SK-N-SH (cell line): ENCODE data around the gene SON. TPM values are rescaled to one million over a fixed set of nuclear protein-coding genes. Genes with fewer than 3 reads are reported as not detected.

Source experiments
- CTCF ChIA-PET: fragments of 300-600, 350-600 bp; formaldehyde crosslinking; extraction: SDS; loops from one replicate; lab custom pipeline; 2021; lab: Yijun Ruan, JAX
- POLR2A ChIA-PET: fragments of 350-600 bp; sonication (Branson Sonifier 250); formaldehyde crosslinking; extraction: SDS; loops from one replicate; lab custom pipeline; 2020; ENCODE audit warnings: antibody characterized with exemption, inconsistent platforms; lab: Yijun Ruan, JAX
- DNase-seq: peaks from one replicate; pipeline ENCODE4 v3.0.0; 2012
- H2AFZ ChIP-seq: fragments of 200-600 bp; sonication (generic); 2 replicates; pipeline ENCODE4 v1.8.1; 2016; ENCODE audit warnings: antibody characterized with exemption, mild to moderate bottlenecking, low read depth
- H3F3A ChIP-seq: fragments of 200-600 bp; sonication (generic); replicated peaks from 2 replicates; pipeline ENCODE3; 2016; ENCODE audit warnings: antibody characterized with exemption, mild to moderate bottlenecking; ENCODE audit not compliant: insufficient read depth
- H3K27ac ChIP-seq, 2 experiments: fragments of 200-500 bp in 1 of 2; fragments of 200-600 bp in 1 of 2; sonication (Bioruptor generic) in 1 of 2; sonication (generic), shearing (Covaris generic) in 1 of 2; 2 replicates each; pipeline versions ENCODE4 v1.5.1 to v1.6.1; 2014 to 2016; ENCODE audit warnings: low read depth in 2 of 2, inconsistent platforms in 1 of 2, low read length in 1 of 2, mild to moderate bottlenecking in 1 of 2, mixed read lengths in 1 of 2
- H3K27me3 ChIP-seq: fragments of 200-600 bp; sonication (generic), shearing (Covaris generic); 2 replicates; pipeline ENCODE4 v1.6.1; 2016; ENCODE audit warnings: mixed run types; ENCODE audit not compliant: insufficient read depth
- H3K36me3 ChIP-seq, 2 experiments: fragments of 200-500 bp in 1 of 2; fragments of 200-600 bp in 1 of 2; sonication (Bioruptor generic) in 1 of 2; sonication (generic) in 1 of 2; replicated peaks in 1 of 2; 2 replicates each; pipeline versions ENCODE3 to v1.5.1; 2014 to 2016; ENCODE audit warnings: low read length in 1 of 2, mild to moderate bottlenecking in 1 of 2; ENCODE audit not compliant: insufficient read depth in 2 of 2, control insufficient read depth in 1 of 2
- H3K4me1 ChIP-seq, 2 experiments: fragments of 200-500 bp in 1 of 2; fragments of 200-600 bp in 1 of 2; sonication (Bioruptor generic) in 1 of 2; sonication (generic), shearing (Covaris generic) in 1 of 2; 2 replicates each; pipeline versions ENCODE4 v1.5.1 to v1.6.1; 2014 to 2016; ENCODE audit warnings: low read depth in 1 of 2, low read length in 1 of 2, mixed run types in 1 of 2; ENCODE audit not compliant: insufficient read depth in 2 of 2, control insufficient read depth in 1 of 2
- H3K4me2 ChIP-seq: fragments of 200-600 bp; sonication (generic), shearing (Covaris generic); 2 replicates; pipeline ENCODE4 v1.6.1; 2017; ENCODE audit warnings: mixed run types
- H3K4me3 ChIP-seq, 2 experiments: fragments of 200-500 bp in 1 of 2; fragments of 200-600 bp in 1 of 2; sonication (Bioruptor generic) in 1 of 2; sonication (generic), shearing (Covaris generic) in 1 of 2; 2 replicates each; pipeline versions ENCODE4 v1.5.1 to v1.8.1; 2014 to 2016; ENCODE audit warnings: low read depth in 2 of 2, inconsistent platforms in 1 of 2, low read length in 1 of 2, mild to moderate bottlenecking in 1 of 2, mixed read lengths in 1 of 2, moderate library complexity in 1 of 2
- H3K79me2 ChIP-seq: fragments of 200-600 bp; sonication (generic); 2 replicates; pipeline ENCODE4 v1.8.1; 2017; ENCODE audit warnings: mild to moderate bottlenecking; ENCODE audit not compliant: insufficient read depth
- H3K9ac ChIP-seq: fragments of 200-600 bp; sonication (generic); 2 replicates; pipeline ENCODE4 v1.6.1; 2017; ENCODE audit warnings: mixed run types
- H3K9me2 ChIP-seq: fragments of 200-600 bp; sonication (generic); 2 replicates; pipeline ENCODE4 v1.6.1; 2017; ENCODE audit warnings: mixed run types
- H3K9me3 ChIP-seq: fragments of 200-600 bp; sonication (generic); 2 replicates; pipeline ENCODE4 v1.6.1; 2017; ENCODE audit warnings: mixed run types, mild to moderate bottlenecking, moderate library complexity
- H4K20me1 ChIP-seq: fragments of 200-600 bp; sonication (generic); 2 replicates; pipeline ENCODE4 v1.6.1; 2017; ENCODE audit warnings: mild to moderate bottlenecking, mixed run types; ENCODE audit not compliant: insufficient read depth
- ELF1 ChIP-seq: IDR thresholded peaks from 2 replicates; pipeline ENCODE4 v1.4.0; 2012
- FOXJ3 ChIP-seq: sonication (generic); formaldehyde crosslinking; IDR thresholded peaks from 2 replicates; pipeline ENCODE4 v1.5.1; 2020; ENCODE audit warnings: mild to moderate bottlenecking, missing genetic modification reagents
- GATA2 ChIP-seq: sonication (generic); formaldehyde crosslinking; IDR thresholded peaks from 2 replicates; pipeline ENCODE4 v1.5.0; 2020; ENCODE audit warnings: mild to moderate bottlenecking, missing genetic modification reagents
- MXI1 ChIP-seq: IDR thresholded peaks from 2 replicates; pipeline ENCODE4 v1.6.1; 2012; ENCODE audit warnings: mild to moderate bottlenecking, low read depth, low read length, improper control_type of control experiment
- NRF1 ChIP-seq: IDR thresholded peaks from 2 replicates; pipeline ENCODE4 v1.6.1; 2012; ENCODE audit warnings: low read depth, mild to moderate bottlenecking, low read length
- RFX5 ChIP-seq: IDR thresholded peaks from 2 replicates; pipeline ENCODE4 v1.6.1; 2012; ENCODE audit warnings: mild to moderate bottlenecking, improper control_type of control experiment, low read length
- RXRA ChIP-seq: IDR thresholded peaks from 2 replicates; pipeline ENCODE4 v1.4.0; 2012; ENCODE audit warnings: low read depth, mild to moderate bottlenecking, borderline replicate concordance
- SMC3 ChIP-seq: IDR thresholded peaks from 2 replicates; pipeline ENCODE4 v1.6.1; 2012; ENCODE audit warnings: low read depth, low read length, improper control_type of control experiment
- TAF1 ChIP-seq: IDR thresholded peaks from 2 replicates; pipeline ENCODE4 v1.6.1; 2012; ENCODE audit warnings: low read depth, mild to moderate bottlenecking, low read length, moderate library complexity, borderline replicate concordance
- TCF12 ChIP-seq: IDR thresholded peaks from 2 replicates; pipeline ENCODE4 v1.4.0; 2012
- USF1 ChIP-seq: IDR thresholded peaks from 2 replicates; pipeline ENCODE4 v1.4.0; 2012; ENCODE audit warnings: low read depth, borderline replicate concordance
- WGBS: methylation state at CpG from one replicate; pipeline ENCODE4 v1.1.6; 2017; ENCODE audit warnings: low lambda C conversion rate; 5-methylcytosine and 5-hydroxymethylcytosine counted together
- polyA plus RNA-seq, 3 experiments: library from polyadenylated mRNA; depleted of rRNA; stranded (reverse); fragments of >200 nt; gene quantifications; 2 replicates each; pipeline ENCODE4 v1.2.3, GENCODE V29; 2012
- TF ChIP-seq, protein P1 (sequence below): fragments of 150-350 bp; IDR thresholded peaks from 2 replicates; pipeline ENCODE4 v1.6.1; 2016; ENCODE audit warnings: mild to moderate bottlenecking, low read depth, low read length
- TF ChIP-seq, protein P2 (sequence below): IDR thresholded peaks from 2 replicates; pipeline ENCODE4 v1.4.0; 2012; ENCODE audit warnings: low read depth, borderline replicate concordance
- TF ChIP-seq, protein P3 (sequence below): IDR thresholded peaks from 2 replicates; pipeline ENCODE4 v1.6.1; 2012; ENCODE audit warnings: mild to moderate bottlenecking, low read depth, low read length, moderate library complexity

SON gene
- polyA plus RNA-seq, 1 of the 3 experiments (the other 2 are of a cell fraction): 45.9 TPM

GRCh38 chr21:33512481-33512880, 30.4 kb upstream of the SON start:
- Histone ChIP-seq H3K27me3 (no peaks in the 10 kb centered on the region), H3K9me3 (no peaks in the 10 kb centered on the region), H3K4me2 (no peak overlapping the region), H3K36me3 (peaks cover 67 to 79% of the 10 kb centered on the region in 2 experiments), H4K20me1 (no peaks in the 10 kb centered on the region), H3K4me1 (no peaks in the 10 kb centered on the region), H3K9me2 (no peaks in the 10 kb centered on the region), H3K9ac (no peak overlapping the region), H3F3A (no peaks in the 10 kb centered on the region), H3K4me3 (no peak overlapping the region), H3K27ac (no peak overlapping the region), H2AFZ (no peak overlapping the region), H3K79me2 (no peaks in the 10 kb centered on the region)
- ChIA-PET POLR2A (no interaction called here), CTCF (no interaction called here)
- no peak for DNase-seq
- 94% methylated on average over 3 of the region's 3 CpGs for WGBS
- TF ChIP-seq SMC3 (no peak), NRF1 (no peak), TAF1 (no peak), ELF1 (no peak)

- no peak for DNase-seq
- no peaks in the 10 kb centered on the region for H3K79me2 ChIP-seq
- H3K4me1 ChIP-seq: no peaks in the 10 kb centered on the region
- no peaks in the 10 kb centered on the region for H3K27me3 ChIP-seq
- H3K27ac ChIP-seq: no peak overlapping the region
- no peaks in the 10 kb centered on the region for H3K9me2 ChIP-seq
- H3K9ac ChIP-seq: no peak overlapping the region
- H3K4me3 ChIP-seq: no peak overlapping the region
- peaks cover 69 to 77% of the 10 kb centered on the region in 2 experiments for H3K36me3 ChIP-seq
- H4K20me1 ChIP-seq: no peaks in the 10 kb centered on the region
- POLR2A ChIA-PET: interaction anchor here (0.6 kb wide), 1 partner anchor 13 kb away, joined by 5 read pairs; no protein-coding TSS in a partner anchor
- WGBS: 97% methylated on average over 2 of the region's 2 CpGs
- CTCF ChIA-PET: no interaction called here
- TF ChIP-seq ELF1 (no peak), RFX5 (no peak), GATA2 (no peak), RXRA (no peak), USF1 (no peak), FOXJ3 (CRISPR knock-in tag) (no peak), MXI1 (no peak), TCF12 (no peak)
- TF ChIP-seq, protein P1, sequence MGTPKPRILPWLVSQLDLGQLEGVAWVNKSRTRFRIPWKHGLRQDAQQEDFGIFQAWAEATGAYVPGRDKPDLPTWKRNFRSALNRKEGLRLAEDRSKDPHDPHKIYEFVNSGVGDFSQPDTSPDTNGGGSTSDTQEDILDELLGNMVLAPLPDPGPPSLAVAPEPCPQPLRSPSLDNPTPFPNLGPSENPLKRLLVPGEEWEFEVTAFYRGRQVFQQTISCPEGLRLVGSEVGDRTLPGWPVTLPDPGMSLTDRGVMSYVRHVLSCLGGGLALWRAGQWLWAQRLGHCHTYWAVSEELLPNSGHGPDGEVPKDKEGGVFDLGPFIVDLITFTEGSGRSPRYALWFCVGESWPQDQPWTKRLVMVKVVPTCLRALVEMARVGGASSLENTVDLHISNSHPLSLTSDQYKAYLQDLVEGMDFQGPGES: no peak
- TF ChIP-seq, protein P2, sequence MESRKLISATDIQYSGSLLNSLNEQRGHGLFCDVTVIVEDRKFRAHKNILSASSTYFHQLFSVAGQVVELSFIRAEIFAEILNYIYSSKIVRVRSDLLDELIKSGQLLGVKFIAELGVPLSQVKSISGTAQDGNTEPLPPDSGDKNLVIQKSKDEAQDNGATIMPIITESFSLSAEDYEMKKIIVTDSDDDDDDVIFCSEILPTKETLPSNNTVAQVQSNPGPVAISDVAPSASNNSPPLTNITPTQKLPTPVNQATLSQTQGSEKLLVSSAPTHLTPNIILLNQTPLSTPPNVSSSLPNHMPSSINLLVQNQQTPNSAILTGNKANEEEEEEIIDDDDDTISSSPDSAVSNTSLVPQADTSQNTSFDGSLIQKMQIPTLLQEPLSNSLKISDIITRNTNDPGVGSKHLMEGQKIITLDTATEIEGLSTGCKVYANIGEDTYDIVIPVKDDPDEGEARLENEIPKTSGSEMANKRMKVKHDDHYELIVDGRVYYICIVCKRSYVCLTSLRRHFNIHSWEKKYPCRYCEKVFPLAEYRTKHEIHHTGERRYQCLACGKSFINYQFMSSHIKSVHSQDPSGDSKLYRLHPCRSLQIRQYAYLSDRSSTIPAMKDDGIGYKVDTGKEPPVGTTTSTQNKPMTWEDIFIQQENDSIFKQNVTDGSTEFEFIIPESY: no peak
- TF ChIP-seq, protein P3, sequence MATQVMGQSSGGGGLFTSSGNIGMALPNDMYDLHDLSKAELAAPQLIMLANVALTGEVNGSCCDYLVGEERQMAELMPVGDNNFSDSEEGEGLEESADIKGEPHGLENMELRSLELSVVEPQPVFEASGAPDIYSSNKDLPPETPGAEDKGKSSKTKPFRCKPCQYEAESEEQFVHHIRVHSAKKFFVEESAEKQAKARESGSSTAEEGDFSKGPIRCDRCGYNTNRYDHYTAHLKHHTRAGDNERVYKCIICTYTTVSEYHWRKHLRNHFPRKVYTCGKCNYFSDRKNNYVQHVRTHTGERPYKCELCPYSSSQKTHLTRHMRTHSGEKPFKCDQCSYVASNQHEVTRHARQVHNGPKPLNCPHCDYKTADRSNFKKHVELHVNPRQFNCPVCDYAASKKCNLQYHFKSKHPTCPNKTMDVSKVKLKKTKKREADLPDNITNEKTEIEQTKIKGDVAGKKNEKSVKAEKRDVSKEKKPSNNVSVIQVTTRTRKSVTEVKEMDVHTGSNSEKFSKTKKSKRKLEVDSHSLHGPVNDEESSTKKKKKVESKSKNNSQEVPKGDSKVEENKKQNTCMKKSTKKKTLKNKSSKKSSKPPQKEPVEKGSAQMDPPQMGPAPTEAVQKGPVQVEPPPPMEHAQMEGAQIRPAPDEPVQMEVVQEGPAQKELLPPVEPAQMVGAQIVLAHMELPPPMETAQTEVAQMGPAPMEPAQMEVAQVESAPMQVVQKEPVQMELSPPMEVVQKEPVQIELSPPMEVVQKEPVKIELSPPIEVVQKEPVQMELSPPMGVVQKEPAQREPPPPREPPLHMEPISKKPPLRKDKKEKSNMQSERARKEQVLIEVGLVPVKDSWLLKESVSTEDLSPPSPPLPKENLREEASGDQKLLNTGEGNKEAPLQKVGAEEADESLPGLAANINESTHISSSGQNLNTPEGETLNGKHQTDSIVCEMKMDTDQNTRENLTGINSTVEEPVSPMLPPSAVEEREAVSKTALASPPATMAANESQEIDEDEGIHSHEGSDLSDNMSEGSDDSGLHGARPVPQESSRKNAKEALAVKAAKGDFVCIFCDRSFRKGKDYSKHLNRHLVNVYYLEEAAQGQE: no peak
- TF ChIP-seq, all 33 proteins: peak for 0
- H3F3A ChIP-seq: no peaks in the 10 kb centered on the region
- H2AFZ ChIP-seq: no peak overlapping the region
- no peaks in the 10 kb centered on the region for H3K9me3 ChIP-seq
- no peak overlapping the region for H3K4me2 ChIP-seq
Measured at GRCh38 chr21:33514229-33514628, 28.6 kb upstream of the SON start.
